GM12891 (cell line): ENCODE results near the gene HIRA.
A peak's percentile ranks its signal among the peaks of the same experiment; 100 is the strongest.

Source experiments
- PAX5 ChIP-seq: IDR thresholded peaks from 2 replicates; pipeline ENCODE4 v1.6.1; 2011; ENCODE audit warnings: low read length, moderate library complexity, mild to moderate bottlenecking; ENCODE audit not compliant: insufficient read depth, severe bottlenecking
- POLR2A ChIP-seq: IDR thresholded peaks from 2 replicates; pipeline ENCODE4 v1.6.1; 2011; ENCODE audit warnings: low read depth, low read length, control low read depth
- POLR2AphosphoS5 ChIP-seq: IDR thresholded peaks from 2 replicates; pipeline ENCODE4 v1.6.1; 2011; ENCODE audit warnings: low read depth, low read length, control low read depth
- POU2F2 ChIP-seq: IDR thresholded peaks from 2 replicates; pipeline ENCODE4 v1.6.1; 2011; ENCODE audit warnings: low read depth, mild to moderate bottlenecking, control low read depth, low read length, moderate library complexity
- SPI1 ChIP-seq: IDR thresholded peaks from 2 replicates; pipeline ENCODE4 v1.6.1; 2011; ENCODE audit warnings: low read depth, low read length, control low read depth
- TAF1 ChIP-seq: IDR thresholded peaks from 2 replicates; pipeline ENCODE4 v1.6.1; 2011; ENCODE audit warnings: low read depth, low read length, control low read depth

DNA sequence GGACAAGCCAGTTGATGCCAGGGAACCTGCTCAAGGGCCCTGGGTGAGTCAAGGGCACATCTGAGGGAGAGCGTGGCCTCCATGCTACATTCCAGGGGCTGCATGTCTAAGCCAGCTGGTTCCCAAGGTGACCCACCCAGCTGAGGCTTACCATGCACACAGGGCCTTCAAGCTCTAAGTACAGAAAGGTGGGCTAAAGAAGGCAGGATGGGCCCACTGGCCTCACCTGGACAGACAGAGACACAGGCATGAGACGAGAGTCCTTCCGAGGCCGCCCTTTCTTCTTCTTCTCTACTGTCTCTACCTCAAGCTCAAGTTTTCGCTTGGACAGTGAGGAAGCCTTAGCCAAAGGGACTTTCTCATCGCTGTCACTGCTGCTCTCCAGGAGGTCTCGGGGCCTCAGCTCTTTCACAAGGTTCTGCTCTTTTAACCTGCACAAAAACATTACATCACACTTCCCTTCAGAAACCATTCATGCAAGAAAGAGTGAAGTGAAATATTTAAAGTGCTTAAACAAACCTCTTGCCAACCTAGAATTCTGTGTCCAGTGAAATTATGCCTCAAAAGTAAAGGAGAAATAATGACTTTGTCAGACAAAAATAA lies 69.9 kb downstream of the HIRA start:
- no peak for TF ChIP-seq POLR2A
- no peak for TF ChIP-seq TAF1
- TF ChIP-seq PAX5 = peak; percentile 80
- TF ChIP-seq POLR2AphosphoS5 = no peak
- TF ChIP-seq SPI1 = peak; percentile 80
- no peak for TF ChIP-seq POU2F2
